ENCODE measurements around the gene ABHD17B.
A peak's percentile ranks its signal among the peaks of the same experiment; 100 is the strongest.
"Not testable (repeated sequence)": the region's sequence is repeated elsewhere in the genome, so short reads cannot be mapped to it uniquely, and the experiment has no call there.

The ABHD17B gene

DNA sequence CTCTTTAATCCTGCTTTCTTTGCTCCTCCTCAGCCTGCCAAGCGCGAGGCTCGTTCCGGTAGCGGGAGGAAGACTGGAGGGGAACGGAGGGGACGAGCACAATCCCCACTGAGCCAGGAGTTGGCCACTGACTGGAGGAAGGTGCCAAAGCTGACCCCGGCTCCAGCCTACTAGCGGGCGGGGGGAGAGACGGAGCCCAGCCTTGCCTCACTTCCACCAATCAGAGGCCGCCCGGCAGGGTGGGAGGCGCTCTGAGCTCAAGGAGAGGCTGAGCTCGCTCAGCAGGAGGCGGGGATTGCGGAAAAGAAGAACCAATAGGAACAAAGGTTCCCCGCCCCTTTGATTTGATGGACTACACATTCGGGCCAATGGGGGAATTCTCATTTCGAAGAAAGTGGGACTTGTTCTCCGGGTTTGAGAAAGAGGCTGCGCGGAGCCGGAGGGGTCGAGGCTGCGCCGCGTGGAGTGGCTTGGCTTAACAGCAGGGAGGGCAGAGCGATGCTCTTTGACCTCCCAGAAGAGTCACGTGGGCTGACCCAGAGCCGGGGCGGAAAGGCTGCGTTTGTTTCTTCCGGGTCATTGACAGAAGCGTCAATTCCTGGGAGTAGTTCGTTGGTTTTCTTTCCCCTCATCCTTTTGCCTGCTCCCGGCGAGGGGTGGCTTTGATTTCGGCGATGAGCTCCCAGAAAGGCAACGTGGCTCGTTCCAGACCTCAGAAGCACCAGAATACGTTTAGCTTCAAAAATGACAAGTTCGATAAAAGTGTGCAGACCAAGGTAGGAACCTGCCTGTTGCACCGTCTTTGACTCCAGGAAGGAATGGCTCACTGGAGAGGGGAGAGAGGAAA is at the start of gene ABHD17B, which contains the start of gene C9orf85:
TSS of gene ABHD17B (minus strand) at position 133 of the 847 bp plus-strand sequence. CDS start 36,113 bp downstream, outside the sequence.
TSS of gene C9orf85 (plus strand) at position 579 of the 847 bp plus-strand sequence. CDS start at position 675, 96 bp downstream.
- peak; percentile 90 to 93 (median 92) for DNase-seq (ENCODE audit: low read depth in 3 of 3)

DNA sequence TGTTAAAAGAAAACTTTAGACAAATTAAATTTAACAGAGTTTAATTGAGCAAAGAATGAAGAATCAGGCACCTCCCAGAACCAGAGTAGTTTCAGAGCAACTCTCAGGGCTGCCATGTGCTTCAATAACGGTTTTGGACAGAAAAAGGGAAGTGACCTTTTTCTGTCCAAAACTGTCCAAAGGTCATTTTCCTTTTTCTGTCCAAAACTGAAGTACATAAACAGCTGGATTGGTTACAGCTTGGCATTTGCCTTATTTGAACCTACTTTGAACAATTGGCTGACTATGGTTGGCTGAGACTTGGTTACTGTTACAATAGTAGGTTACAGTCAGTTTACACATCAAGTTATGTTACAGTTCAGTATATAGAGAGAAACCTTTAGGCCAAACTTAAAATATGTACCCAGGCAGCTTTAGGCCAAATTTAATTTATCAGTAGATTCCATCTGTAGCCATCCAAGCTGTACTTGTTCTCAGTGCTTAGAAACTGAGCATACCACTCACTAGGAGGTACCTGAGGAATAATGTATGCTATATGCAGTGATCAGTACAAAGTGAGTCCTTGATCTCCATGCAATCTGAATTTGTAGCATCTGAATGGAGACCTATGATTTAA is 44.4 kb upstream of the ABHD17B start:
- DNase-seq (ENCODE audit: low read depth in 3 of 3), result no peak

DNA sequence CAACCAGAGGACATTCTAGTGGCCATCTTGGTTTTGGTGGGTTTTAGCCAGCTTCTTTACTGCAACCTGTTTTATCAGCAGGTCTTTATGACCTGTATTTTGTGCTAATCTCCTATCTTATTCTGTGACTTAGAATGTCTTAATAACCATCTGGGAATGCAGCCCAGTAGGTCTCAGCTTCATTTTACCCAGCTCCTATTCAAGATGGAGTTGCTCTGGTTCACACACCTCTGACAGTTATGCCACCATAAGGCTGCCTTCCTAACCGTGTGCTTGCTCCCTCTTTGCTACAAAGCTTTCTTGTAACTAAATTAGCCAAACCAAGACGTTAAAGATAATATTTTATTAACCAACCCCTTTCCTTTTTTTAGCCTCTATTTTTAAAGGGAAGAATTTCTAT is 43.7 kb upstream of the ABHD17B start:
- not testable (repeated sequence) for DNase-seq (ENCODE audit: low read depth in 3 of 3)

DNA sequence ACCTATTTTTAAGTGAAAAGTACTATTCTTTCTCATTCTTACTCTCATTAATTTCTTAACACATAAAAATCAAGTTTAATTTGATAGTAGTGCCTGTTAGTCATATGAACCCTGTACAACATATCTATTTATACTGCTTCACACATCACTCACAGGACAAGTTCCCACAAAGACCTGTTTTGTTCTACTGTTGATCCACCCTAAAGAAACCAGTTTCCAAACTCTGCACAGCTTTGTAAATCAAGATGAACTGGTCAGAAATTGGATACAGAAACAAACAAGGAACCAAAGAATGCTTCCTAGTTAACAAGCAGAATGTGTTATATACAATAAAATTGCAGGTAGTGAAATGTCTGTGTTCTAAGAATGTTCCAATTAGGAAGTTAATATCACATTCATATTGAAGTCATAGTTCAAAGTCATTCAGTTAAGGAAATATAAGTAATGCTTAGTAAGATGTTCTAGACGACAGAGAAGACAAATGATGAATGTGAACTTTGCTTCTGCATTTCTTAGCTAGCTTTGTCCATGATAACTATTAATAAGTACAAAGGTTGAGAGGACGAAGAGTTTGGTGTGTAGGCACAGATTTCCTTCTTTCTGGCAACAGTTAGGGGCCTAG is 33.9 kb upstream of the ABHD17B start:
- no peak for DNase-seq (ENCODE audit: low read depth in 3 of 3)

DNA sequence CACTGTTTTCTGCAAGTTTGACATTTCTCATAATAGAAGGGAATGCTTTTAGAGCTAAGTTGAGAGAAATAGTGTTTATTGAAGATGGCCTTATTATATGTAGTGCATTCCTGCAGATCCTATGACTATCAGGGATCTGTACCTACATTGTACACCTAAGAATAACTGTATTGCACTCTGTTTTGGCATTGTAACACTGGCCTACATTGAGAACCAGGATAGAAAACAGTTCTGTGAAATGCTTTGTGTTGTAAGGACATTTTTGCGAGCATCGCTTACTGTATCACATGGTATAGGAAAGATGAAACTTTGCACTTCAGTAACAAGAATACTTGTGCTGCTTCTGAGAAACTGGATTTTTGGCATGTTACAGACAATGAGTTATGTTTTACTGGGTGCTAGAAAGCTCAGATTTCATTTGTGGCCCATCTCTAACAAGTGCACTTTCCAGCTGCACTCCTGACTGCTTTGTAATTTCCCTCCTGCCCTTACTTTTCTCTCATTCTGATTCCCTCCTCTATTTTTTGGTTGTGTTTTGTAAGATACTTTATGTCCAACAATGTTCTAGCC is 31.1 kb upstream of the ABHD17B start:
- no peak for DNase-seq (ENCODE audit: low read depth in 3 of 3)

DNA sequence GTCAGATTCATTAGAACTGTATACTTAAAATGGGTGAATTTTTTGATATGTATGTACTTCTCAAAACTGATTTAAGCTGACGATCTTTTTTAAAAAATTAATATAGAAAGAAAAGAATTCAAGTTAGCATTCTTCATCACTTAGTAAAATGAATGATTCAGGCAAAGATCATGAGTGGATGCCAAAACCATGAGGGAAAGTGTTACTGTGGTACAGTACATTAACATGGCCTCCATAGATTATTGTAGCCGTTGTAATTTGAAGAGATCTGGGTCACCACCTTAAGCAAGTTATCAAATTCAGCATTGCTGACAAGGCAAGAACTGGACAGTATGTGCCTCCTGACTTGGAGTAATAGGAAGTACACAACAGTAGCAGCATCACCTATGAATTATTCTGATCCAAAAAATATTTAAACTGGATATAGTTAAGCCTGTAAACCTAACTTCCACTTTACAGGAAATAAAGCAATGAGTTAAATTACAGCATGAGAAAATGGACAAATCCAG is 30.1 kb upstream of the ABHD17B start:
- DNase-seq (ENCODE audit: low read depth in 3 of 3), result no peak

DNA sequence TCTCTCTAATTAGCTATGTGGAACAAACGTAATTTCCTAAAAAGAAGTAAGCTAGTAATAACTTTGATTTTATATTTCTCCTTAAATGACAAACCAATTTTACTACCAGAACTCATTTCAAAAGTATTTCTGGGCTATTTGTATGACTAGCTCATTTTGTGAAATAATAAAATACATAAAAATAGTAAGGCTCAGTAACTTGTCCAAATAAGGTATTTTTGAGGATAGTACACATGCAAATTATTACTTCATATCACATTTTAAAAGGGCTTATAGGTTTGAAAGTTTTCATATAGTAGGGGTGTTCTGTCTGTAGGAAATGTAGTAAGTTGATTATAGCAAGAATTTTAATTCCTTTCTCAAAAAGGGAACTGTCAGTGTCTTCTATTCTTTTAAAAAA is 26.9 kb upstream of the ABHD17B start:
- no peak for DNase-seq (ENCODE audit: low read depth in 3 of 3)

DNA sequence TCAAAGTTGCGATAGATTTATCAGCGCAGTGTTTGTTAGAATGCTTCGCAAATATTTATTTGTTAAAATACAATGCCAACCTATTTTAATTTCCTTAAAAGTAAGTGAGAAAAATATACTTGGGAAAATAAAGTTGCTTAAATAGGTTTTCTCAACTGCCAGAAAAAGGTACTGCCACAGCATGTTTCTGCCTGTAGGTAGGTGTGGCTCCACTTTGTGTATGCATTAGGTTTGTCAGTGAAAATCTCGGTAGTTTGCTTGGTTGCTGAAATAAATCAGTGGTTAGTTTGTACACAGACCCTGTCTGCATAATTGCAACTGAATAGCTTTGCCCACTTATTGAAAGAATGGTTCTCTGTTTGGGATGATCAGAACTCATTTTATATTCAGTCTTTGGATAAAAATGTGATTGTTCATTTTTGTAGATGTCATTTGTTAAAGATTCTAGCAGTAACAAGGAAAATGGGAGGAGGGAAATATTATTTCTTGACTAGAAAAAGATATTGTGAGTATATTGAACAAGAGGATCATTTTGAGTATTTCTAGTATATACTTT is 26.2 kb upstream of the ABHD17B start:
- no peak for DNase-seq (ENCODE audit: low read depth in 3 of 3)

DNA sequence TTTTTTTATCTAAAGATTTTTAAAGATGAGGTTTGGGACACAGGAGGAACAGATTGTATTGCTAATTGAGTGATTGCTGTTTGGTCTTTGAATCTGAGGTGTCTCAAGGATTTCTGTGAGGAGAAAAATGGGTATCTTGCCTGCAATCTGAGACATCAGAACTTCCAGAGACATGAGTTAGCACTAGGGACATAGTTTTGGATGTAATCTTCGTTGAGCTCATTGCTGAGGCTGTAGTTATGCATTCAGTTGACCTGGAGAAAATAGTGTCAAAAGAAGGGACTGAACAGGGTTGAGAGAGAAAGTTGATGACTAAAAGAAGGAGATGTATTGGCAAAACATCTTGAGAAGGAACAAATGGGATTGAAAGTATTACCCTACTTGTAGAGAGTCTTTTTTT is 25.1 kb upstream of the ABHD17B start:
- no peak for DNase-seq (ENCODE audit: low read depth in 3 of 3)

DNA sequence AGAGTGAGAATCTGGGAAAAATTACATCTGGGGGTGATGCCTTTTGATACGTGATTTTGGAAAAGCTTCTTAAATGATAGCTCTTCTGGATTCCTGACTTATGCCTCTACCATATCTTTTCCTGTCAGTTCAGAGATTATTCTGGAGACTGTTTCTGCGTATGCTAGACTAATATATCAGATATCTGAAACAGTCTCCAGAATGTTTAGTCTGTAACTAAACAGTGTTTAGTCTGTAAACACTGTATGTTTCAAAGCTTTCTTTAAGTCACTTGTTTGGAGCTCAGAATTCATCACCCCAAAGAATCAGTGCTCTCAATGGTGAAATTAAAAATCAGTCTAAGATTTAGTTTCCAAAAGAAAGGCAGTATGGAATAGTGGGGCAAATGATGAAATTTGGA is 20.2 kb upstream of the ABHD17B start:
- no peak for DNase-seq (ENCODE audit: low read depth in 3 of 3)

DNA sequence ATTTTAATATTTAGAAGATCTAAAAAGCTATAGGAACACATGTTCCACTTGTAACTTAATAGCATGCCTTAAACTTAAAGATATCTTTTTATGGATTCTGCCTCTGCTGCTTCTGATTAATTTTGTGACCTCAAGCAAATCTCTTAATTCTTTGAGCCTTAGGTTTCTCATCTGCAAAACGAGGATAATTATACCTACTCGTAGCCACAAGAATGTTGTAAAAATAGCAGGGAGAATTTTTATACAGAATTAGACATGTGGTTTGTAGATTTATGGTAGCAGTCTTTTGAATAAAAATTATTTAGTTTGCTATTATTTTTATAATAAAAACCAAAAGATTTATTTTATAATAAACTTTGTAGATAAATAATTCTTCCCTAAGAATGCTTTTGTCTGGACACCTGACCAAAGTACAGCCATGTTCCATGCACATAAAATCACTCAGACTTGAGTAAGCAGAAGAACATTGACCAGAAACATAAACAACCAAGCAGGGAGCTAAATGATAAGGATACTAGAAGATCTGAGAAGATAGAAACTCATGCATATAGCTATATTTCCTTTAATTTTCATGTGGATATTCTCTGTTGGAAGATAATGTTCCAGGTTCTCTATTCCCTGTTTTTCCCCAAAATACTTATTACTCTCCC is 18.9 kb upstream of the ABHD17B start:
- no peak for DNase-seq (ENCODE audit: low read depth in 3 of 3)

DNA sequence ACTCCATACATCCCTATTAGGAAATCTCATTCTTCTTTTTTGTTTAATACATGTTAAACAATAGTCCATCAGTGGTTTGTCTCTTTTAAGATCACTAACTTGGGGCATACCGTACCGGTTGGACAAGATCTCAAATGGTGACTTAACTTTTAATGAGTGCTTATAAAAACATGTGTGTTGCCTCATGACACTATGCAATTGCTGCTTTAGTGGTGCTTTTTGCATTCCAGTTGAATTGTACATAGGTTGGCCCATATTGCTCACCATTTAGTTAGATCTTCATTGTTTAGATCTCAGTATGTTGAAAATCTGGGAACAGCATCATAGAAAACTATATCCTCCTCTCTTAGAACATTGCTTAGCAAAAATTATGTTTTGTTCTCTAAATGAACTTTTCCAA is 18.2 kb upstream of the ABHD17B start:
- no peak for DNase-seq (ENCODE audit: low read depth in 3 of 3)

DNA sequence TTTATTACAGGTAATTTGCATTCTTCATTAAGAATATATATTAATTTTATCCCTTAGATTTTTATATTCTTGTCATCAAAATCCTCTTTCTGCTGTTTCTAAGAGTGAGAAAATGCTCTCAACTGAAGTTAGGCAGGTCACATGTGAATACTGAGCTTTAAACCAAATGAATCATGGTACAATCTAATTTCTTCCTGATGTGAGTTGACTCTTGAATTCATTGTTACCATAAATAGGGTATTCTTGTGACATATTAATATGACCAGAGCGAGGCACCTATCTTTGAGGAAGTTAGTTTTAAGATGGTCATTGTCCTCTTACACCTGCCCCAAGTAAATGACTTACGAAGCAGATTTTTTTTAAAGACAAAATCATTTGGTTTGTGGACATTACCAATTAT is 17.8 kb upstream of the ABHD17B start:
- DNase-seq (ENCODE audit: low read depth in 3 of 3), result no peak

DNA sequence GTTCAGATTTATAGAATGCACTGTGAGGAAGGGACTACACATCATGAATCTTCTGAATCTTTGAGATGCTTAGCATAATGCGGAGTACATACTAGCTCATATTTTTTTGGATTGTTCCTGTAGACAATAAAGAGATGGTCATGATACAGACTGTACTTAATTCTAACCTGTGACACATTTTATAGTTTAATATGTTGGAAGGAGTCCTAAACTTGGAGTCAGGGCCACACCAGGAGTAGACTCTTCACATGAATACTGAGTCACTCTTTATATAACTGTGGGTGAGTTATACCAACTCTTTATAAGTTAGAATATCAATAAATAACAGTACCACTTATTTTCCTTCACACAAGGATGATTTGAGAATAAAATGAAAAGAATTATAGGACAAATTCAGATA is 17.4 kb upstream of the ABHD17B start:
- DNase-seq (ENCODE audit: low read depth in 3 of 3), result no peak

DNA sequence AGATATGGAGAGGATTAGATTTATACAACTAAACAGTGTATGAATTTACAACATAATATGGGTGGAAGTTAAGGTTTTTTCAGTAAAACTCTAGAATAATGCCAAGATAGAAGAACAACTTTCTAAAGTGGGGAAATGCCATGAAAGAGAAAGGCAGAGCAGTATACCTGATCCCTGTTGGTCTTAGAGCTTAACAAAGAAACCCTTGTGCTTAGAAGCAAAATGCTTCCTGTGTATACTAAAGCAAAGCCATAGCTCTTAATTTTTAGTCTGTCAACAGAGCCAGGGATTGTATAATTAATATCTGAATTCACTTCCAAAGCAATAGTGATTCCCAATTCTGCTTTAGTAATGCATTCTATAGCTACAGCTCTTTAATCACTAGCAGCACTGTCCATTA is 14.8 kb upstream of the ABHD17B start:
- no peak for DNase-seq (ENCODE audit: low read depth in 3 of 3)

DNA sequence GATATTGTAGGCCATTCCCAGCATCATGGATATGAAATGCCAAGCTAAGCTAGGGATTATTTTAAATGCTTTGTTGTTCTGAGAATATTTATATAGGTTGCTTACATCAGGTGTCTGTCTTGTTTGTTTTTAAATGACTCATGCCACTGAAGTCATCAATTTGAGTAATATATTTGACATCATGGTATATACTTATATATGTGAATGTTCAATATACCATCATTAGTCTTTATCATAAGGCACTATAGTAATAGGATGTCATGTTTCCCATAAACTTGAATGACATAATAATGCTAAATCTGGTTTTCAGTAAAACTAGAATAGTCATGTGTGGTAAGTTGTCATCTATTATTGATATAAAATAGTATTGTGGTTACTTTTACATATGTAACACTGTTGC is 13.6 kb upstream of the ABHD17B start:
- no peak for DNase-seq (ENCODE audit: low read depth in 3 of 3)

DNA sequence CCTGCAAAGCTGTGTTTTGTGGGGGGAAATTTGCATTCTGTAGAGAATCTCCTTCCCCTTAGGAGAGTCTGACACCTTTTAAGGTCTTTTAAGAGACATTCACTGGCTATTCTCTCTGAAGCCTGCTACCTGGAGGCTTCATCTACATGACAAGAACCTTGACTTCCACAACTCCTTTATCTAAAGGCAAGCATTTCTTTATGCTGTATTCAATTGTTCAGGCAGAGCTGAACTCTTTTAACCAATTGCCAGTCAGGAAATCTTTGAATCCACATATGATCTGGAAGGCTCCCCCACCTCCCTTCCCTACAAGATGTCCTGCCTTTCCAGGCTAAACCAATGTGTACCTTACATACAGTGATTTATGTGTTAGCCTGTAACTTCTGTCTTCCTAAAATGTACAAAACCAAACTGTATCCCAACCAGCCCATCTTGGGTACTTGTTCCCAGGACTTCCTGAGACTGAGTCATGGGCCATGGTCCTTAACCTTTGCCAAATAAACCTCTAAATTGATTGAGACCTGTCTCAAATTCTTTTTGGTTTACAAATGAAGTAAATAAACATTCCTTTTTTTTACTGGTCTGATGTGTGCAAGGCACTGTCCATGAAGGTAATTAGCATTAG is 10.3 kb upstream of the ABHD17B start:
- DNase-seq (ENCODE audit: low read depth in 3 of 3), result no peak

DNA sequence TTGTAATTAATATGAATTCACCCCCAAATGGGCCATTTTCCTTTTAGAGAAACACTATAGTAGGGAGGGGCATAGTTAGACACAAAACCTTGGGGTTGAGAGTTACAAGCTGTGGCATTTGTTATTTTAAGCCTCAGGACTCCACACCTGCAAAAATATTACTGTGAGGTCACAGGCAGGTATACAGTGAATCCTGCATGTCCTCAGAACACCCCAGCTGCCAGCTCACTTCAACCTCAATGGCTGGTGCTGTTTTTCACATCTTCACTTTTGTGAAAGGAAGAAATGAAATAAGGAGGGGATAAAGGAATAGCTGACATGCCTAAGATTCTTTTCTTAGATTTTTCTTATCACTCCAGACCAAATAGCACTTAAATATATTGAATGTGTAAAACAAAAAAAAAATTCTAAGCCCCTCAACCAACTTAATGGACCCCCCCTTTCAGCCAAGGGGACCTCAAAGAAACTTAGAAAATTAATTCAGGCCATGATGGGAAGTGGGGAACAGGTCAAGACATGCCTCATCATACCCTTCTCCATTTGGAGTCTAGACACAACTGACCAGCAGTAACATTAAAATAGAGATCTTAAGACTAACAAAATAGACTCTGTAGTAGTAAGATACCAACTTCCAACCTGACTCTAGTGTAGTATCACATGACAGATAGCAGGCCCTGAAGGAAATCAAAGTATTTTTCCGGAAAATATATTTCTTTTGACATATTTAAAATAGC is 9.6 kb upstream of the ABHD17B start:
- no peak for DNase-seq (ENCODE audit: low read depth in 3 of 3)

DNA sequence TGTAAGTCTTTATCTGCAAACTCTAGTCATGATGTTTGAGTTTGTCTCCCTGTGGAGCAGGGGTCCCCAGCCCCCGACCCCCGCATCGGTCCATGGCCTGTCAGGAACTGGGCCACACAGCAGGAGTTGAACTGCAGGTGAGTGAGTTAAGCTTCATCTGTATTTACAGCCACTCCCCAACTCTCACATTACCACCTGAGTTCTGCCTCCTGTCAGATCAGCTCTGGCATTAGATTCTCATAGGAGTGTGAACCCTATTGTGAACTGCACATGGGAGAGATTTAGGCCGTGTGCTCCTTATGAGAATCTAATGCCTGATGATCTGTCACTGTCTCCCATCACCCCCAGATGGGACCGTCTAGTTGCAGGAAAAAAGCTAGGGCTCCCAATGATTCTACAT is 7.4 kb upstream of the ABHD17B start:
- DNase-seq (ENCODE audit: low read depth in 3 of 3), result no peak

DNA sequence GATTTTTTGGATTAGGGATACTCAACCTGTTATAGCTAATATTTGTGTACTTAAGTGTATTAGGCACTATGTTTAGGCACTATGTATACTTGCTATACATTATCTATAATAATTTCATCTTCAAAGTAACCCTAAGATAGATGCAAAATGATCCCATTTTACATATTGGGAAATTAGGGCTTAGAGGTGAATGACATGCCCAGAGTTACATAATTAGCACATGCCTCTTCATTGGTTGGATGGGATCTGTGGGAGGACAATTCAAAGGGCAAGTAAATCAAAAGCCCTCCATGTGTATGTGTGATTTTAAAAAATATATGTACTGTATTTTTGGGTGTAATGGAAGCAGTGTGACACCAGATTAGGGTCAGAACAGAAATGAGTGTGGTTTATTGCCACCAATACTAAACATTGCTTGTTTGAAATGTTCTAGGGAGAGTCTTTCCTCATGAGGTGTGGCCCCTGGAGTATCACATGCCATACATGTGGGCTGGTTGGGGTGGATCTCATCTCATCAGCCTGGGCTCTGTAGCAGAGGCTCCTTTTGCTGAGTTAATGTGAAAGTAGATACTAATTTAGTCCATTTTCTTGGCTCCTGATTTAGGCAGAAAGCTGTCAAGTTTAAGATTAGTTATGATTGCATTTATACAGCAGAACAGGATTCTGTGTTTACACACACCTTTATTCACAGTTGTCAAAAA is 6.0 kb upstream of the ABHD17B start:
- DNase-seq (ENCODE audit: low read depth in 3 of 3), result no peak

All from stimulated activated CD4-positive, alpha-beta T cell treated with anti-CD3 and anti-CD28 coated beads, TNF-alpha, amount 100 ng/mL, for 4 hours (primary cell).